ENCODE measurements around the gene SPSB3. TPM values are rescaled to one million over a fixed set of nuclear protein-coding genes. Genes with fewer than 3 reads are reported as not detected.

The SPSB3 gene
- total RNA-seq, 2 experiments from 2014 or later: 12.5 to 13.6 TPM

GRCh38 chr16:1822801-1823200, 40.4 kb upstream of the SPSB3 start:
- CTCF ChIA-PET: no interaction called here
- no peak overlapping the region for H3K4me3 Mint-ChIP-seq
- POLR2A ChIA-PET: no interaction called here
- no peaks in the 10 kb centered on the region for H3K27me3 Mint-ChIP-seq
- H3K4me1 Mint-ChIP-seq: peaks cover 12% of the 10 kb centered on the region
- ATAC-seq: no peak
- no peak overlapping the region for H3K27ac Mint-ChIP-seq
- H3K36me3 Mint-ChIP-seq (ENCODE audit: low read depth): peaks cover 2% of the 10 kb centered on the region
- no peaks in the 10 kb centered on the region for H3K9me3 Mint-ChIP-seq (ENCODE audit: low read depth)
- intact Hi-C loops (cut with DNase I, micrococcal nuclease): no loop called here
- no peak for DNase-seq

- peaks cover 8% of the 10 kb centered on the region for H3K4me1 Mint-ChIP-seq
- ChIA-PET POLR2A (interaction anchor here (0.5 kb wide), 1 partner anchor 363 kb away, joined by 4 read pairs; no protein-coding TSS in a partner anchor), CTCF (no interaction called here)
- intact Hi-C loops (cut with DNase I, micrococcal nuclease): no loop called here
- H3K4me3 Mint-ChIP-seq: no peak overlapping the region
- H3K9me3 Mint-ChIP-seq (ENCODE audit: low read depth): no peaks in the 10 kb centered on the region
- ATAC-seq: no peak
- H3K27me3 Mint-ChIP-seq: no peaks in the 10 kb centered on the region
- no peak for DNase-seq
- H3K27ac Mint-ChIP-seq: no peak overlapping the region
- H3K36me3 Mint-ChIP-seq (ENCODE audit: low read depth): no peaks in the 10 kb centered on the region
These were observed 39.7 kb upstream of the SPSB3 start for GRCh38 chr16:1821861-1822611.

DNA sequence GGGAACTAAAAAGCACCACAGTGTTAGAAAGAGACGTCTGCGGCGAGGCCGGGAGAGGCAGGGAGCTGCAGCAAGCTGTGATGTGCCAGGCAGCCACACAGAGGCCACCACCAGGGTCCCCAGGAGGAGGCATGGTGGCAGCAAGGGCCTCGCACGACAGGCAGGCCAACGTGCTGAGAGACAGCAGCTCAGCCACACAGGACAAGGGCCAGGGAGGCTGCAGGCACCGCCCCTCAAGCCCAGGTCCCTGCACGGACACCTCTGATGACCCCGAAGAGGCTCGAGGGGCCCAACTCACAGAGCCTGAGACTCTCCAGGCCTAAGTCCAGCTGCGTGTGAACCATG, 38.5 kb upstream of the SPSB3 start:
- H3K27me3 Mint-ChIP-seq: no peaks in the 10 kb centered on the region
- intact Hi-C loops (cut with DNase I, micrococcal nuclease): no loop called here
- peaks cover 8% of the 10 kb centered on the region for H3K4me1 Mint-ChIP-seq
- H3K36me3 Mint-ChIP-seq (ENCODE audit: low read depth): no peaks in the 10 kb centered on the region
- DNase-seq (no peak), ATAC-seq (no peak)
- H3K4me3 Mint-ChIP-seq: no peak overlapping the region
- no peaks in the 10 kb centered on the region for H3K9me3 Mint-ChIP-seq (ENCODE audit: low read depth)
- ChIA-PET CTCF (interaction anchor here (0.8 kb wide), 1 partner anchor 458 kb away, joined by 3 read pairs; no protein-coding TSS in a partner anchor), POLR2A (no interaction called here)
- H3K27ac Mint-ChIP-seq: no peak overlapping the region

DNA sequence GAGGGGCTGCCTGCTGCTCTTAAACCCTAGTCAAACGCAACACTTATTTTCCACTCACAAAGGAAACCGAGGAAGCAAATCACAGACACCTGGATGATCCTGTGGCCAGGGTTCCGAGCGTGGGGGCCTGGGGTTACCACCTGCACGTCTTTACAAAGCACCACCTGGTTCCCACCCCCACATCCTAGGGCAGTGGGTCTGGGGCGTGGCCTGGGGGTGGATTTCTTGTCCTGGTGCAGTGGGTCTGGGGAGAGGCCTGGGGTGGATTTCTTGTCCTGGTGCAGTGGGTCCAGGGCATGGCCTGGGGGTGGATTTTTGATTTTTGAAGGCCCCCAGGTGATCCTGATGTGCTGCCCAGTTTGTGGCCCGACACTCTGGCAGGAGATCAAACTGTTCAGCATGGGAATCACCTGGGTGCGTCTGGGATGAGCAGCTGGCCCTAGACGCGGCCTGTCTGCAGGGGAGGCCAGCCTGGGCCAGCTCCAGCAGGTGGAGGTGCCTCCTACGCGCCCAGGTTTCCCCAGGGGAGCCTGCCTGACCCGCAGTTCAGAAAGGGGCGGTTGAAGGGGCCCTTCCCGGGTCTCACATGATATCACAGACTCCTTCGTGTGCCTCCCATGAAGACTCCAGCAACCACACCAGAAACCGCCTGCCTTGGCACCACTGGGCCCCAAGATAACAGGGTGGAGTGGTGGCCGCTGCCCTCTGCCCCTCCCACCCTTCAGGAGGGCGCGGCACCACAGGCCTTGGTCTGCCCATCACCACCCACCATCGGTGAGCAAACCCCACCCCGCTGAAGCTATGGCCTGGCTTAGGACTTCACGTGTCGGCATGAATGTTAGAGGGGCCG, 38.0 kb upstream of the SPSB3 start:
- H3K27ac Mint-ChIP-seq: no peak overlapping the region
- no peak for DNase-seq
- peaks cover 5% of the 10 kb centered on the region for H3K4me1 Mint-ChIP-seq
- no peaks in the 10 kb centered on the region for H3K27me3 Mint-ChIP-seq
- ChIA-PET POLR2A (no interaction called here), CTCF (interaction anchor here (0.8 kb wide), 1 partner anchor 458 kb away, joined by 3 read pairs; no protein-coding TSS in a partner anchor)
- intact Hi-C loops (cut with DNase I, micrococcal nuclease): no loop called here
- no peak for ATAC-seq
- peaks cover 2% of the 10 kb centered on the region for H3K36me3 Mint-ChIP-seq (ENCODE audit: low read depth)
- H3K4me3 Mint-ChIP-seq: no peak overlapping the region
- H3K9me3 Mint-ChIP-seq (ENCODE audit: low read depth): no peaks in the 10 kb centered on the region

DNA sequence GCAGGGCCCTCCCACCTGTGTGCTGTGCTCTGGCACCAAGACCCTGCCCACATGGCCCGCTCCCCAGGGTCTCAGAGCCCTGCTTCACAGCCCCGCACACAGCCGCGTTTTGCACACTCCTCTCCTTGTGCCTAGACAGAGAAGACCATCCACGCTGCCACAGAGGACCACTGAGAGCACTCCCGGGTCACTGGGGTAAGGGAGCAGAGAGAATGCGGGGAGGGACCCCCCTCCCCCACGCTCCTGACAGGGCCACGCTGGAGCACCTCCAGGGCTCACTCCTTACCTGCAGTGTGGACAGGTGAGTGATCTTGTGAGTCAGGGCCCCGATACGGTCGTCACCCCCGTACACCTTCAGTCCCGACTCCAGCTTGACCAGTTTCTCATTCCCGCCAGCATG, 37.2 kb upstream of the SPSB3 start:
- no peaks in the 10 kb centered on the region for H3K9me3 Mint-ChIP-seq (ENCODE audit: low read depth)
- peaks cover 3% of the 10 kb centered on the region for H3K4me1 Mint-ChIP-seq
- ATAC-seq (no peak), DNase-seq (no peak)
- intact Hi-C loops (cut with DNase I, micrococcal nuclease): no loop called here
- peaks cover 7% of the 10 kb centered on the region for H3K36me3 Mint-ChIP-seq (ENCODE audit: low read depth)
- H3K4me3 Mint-ChIP-seq: no peak overlapping the region
- CTCF ChIA-PET: no interaction called here
- H3K27ac Mint-ChIP-seq: no peak overlapping the region
- POLR2A ChIA-PET: no interaction called here
- no peaks in the 10 kb centered on the region for H3K27me3 Mint-ChIP-seq

DNA sequence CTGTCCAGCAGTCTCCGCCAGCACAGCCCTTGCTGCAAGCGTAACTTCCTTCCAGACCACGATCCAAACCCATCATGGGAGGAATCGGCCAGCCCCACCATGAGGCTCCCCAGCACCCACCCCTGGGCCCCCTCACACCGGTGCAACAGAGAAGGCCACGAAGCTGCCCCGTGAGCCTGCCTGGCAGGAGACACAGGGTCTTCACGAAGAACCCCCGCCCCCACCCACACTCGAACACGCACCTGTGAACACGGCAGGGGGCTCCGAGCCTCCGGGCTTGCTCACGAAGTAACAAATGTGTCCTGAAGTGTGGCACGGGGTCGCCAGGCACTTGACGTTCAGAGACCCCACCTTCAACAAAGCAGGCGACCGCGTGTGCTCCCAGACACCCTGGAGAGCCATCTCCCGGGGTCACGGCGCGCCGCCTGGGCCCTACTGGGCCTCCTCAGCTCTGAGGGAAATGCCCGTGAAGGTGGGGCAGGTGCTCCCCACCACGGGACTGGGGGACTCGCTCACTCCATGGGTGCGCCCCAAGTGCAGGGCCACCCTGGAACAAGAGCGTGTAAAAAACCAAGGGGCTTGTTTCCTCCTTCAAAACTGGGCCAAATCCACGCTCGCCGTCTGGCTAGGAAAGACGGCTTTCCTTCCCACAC, 36.6 kb upstream of the SPSB3 start:
- no peaks in the 10 kb centered on the region for H3K27me3 Mint-ChIP-seq
- no peak overlapping the region for H3K27ac Mint-ChIP-seq
- no peak for DNase-seq
- no peaks in the 10 kb centered on the region for H3K9me3 Mint-ChIP-seq (ENCODE audit: low read depth)
- POLR2A ChIA-PET: no interaction called here
- no peaks in the 10 kb centered on the region for H3K4me1 Mint-ChIP-seq
- CTCF ChIA-PET: no interaction called here
- H3K36me3 Mint-ChIP-seq (ENCODE audit: low read depth): peaks cover 7% of the 10 kb centered on the region
- no peak overlapping the region for H3K4me3 Mint-ChIP-seq
- intact Hi-C loops (cut with DNase I, micrococcal nuclease): no loop called here
- ATAC-seq: no peak

DNA sequence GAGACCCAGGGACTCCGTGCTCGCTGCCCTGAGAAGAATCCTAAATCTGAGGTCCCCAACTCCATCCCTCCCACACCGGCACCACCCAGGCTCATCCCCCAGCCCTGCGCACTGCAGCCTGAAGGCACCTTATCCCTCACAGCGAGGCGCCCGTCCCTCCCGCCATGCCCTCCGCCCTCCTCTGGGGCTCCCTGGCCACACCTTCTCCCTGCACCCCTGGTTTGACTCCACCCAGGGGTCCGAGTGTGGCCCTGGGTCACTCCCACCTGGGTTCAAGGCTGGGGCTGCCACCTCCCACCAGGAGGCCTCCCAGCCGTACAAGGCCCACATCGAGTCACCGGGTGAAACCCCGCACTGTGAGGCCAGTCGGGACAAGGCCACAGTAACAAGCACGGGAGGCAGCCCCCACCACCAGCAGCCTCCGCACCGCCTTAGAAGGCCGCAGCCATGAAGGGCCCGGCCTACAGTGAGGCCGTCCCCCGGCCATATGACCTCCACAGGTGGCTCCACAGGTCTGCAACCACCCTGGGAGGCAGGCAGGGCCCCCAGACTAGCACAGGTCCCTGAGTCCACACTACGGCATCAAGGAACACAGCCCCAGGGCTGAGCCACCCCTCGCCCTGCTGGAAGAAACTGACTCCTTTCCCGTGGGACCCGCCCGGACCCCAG, 36.0 kb upstream of the SPSB3 start:
- ChIA-PET POLR2A (no interaction called here), CTCF (no interaction called here)
- Mint-ChIP-seq H3K36me3 (ENCODE audit: low read depth) (peaks cover 10% of the 10 kb centered on the region), H3K4me1 (no peaks in the 10 kb centered on the region), H3K27me3 (no peaks in the 10 kb centered on the region), H3K9me3 (ENCODE audit: low read depth) (no peaks in the 10 kb centered on the region), H3K27ac (no peak overlapping the region), H3K4me3 (no peak overlapping the region)
- ATAC-seq (no peak), DNase-seq (no peak)
- intact Hi-C loops (cut with DNase I, micrococcal nuclease): no loop called here

DNA sequence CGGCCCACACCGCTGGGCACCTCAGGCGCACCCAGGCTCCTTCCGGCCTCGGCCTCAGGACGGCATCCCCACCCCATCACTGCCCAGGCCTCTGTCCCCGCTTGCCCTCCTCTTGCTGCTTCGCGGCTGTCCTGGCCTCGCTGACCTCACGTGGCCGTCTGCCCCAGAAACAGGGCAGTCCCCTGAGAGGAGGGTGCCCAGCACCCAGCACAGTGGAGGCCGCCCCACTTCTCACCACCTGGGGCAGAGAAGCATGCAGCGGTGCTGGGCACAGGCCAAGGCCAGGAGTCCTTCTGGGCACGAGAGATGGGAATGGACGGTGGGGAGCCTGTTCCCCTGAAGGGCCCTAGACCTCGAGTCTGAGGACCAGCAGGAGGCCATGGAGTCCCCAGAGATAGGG, 35.3 kb upstream of the SPSB3 start:
- Mint-ChIP-seq H3K9me3 (ENCODE audit: low read depth) (no peaks in the 10 kb centered on the region), H3K4me1 (peaks cover 6% of the 10 kb centered on the region), H3K4me3 (no peak overlapping the region), H3K27ac (no peak overlapping the region), H3K27me3 (no peaks in the 10 kb centered on the region), H3K36me3 (ENCODE audit: low read depth) (peaks cover 10% of the 10 kb centered on the region)
- CTCF ChIA-PET: no interaction called here
- POLR2A ChIA-PET: no interaction called here
- ATAC-seq: no peak
- no peak for DNase-seq
- intact Hi-C loops (cut with DNase I, micrococcal nuclease): no loop called here

DNA sequence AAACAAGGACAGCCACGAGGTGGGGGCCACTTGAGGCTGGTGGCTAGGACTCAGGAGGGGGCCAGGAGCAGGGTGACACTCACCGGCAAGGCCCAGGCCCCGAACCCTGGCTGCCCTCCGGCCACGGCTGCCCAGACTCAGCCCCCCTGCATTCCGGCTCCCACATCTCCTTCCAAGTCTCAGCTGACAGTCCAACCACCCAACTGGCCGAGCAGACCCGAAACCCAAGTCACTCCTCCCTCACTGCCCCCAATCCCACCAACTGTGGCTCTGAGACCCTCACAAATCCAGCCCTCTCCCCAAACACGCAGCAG, 34.9 kb upstream of the SPSB3 start:
- intact Hi-C loops (cut with DNase I, micrococcal nuclease): no loop called here
- CTCF ChIA-PET: no interaction called here
- POLR2A ChIA-PET: no interaction called here

DNA sequence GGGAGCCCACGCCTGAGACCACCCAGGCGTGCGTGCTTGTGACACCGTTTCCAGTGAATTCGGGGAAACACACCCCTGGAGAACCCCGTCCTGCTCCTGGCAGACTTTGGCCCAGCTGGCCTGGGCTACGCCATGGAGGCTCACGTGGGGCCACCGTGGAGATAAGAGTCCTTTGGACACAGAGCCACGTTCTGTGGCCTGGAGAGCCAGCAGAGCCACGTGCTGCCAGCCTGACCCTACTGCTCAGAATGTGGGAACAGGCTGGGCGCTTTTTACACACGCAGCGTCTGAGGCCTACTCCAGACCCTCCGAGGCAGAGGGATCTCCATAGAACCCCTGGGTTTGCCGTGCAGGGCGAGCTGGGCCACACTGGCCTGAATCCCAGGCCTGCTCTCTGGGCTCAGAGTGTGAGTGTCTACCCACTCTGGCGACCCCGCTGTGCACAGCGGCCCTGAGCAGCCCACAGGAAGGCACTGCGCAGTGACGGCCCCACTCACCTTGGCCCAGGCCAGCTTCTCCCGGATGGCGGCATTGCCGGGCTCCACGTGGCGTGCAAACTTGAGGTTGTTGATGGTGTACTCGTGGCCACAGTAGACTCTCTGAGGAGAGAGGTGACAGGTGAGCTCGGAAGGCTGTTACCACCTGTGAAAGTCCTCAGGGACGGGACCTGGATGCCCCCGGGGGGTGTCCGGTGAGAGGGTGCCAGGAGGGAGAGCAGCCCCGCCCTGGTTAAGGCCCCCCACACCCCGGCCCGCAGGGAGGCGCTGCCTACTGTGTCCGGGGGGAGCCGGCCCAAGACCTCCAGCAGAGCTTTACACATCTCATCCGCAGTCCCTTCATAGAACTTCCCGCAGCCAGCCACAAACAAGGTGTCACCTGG, 34.3 kb upstream of the SPSB3 start:
- H3K4me3 Mint-ChIP-seq: no peak overlapping the region
- H3K36me3 Mint-ChIP-seq (ENCODE audit: low read depth): peaks cover 10% of the 10 kb centered on the region
- ATAC-seq (no peak), DNase-seq (no peak)
- ChIA-PET POLR2A (no interaction called here), CTCF (no interaction called here)
- no peaks in the 10 kb centered on the region for H3K9me3 Mint-ChIP-seq (ENCODE audit: low read depth)
- intact Hi-C loops (cut with DNase I, micrococcal nuclease): no loop called here
- no peak overlapping the region for H3K27ac Mint-ChIP-seq
- peaks cover 10% of the 10 kb centered on the region for H3K4me1 Mint-ChIP-seq
- no peaks in the 10 kb centered on the region for H3K27me3 Mint-ChIP-seq

More for the DNA sequence above, 34.9 kb upstream of the SPSB3 start:
- Mint-ChIP-seq H3K9me3 (ENCODE audit: low read depth) (no peaks in the 10 kb centered on the region), H3K4me3 (no peak overlapping the region), H3K36me3 (ENCODE audit: low read depth) (peaks cover 10% of the 10 kb centered on the region), H3K4me1 (peaks cover 10% of the 10 kb centered on the region), H3K27ac (no peak overlapping the region), H3K27me3 (no peaks in the 10 kb centered on the region)
- DNase-seq (no peak), ATAC-seq (no peak)

DNA sequence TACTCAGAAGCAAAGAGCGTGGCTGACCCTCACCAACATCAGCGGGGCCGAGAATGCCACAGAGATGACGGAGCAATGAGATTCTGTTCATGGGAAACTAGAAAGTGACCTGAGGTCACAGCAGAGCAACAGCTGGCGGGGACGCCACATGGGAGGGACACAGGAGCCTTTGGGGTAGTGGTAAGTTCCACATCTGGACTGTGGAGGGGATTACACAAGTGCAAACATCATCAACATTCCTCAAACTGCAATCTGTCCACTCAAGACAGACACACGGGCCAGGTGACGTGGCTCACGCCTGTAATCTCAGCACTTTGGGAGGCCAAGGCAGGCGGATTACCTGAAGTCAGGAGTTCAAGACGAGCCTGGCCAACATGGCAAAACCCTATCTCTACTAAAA, 33.1 kb upstream of the SPSB3 start:
- Mint-ChIP-seq H3K36me3 (ENCODE audit: low read depth) (peaks cover 10% of the 10 kb centered on the region), H3K27ac (peak overlapping the region; percentile 31), H3K4me1 (peaks cover 10% of the 10 kb centered on the region), H3K9me3 (ENCODE audit: low read depth) (no peaks in the 10 kb centered on the region), H3K27me3 (no peaks in the 10 kb centered on the region), H3K4me3 (no peak overlapping the region)
- ChIA-PET POLR2A (no interaction called here), CTCF (interaction anchor here (0.7 to 0.8 kb wide), 2 partner anchors 14 to 46 kb away, joined by 3 read pairs; no protein-coding TSS in a partner anchor)
- intact Hi-C loops (cut with DNase I, micrococcal nuclease): no loop called here
- ATAC-seq (no peak), DNase-seq (no peak)

Measured in activated CD4-positive, alpha-beta T cell treated with anti-CD3 and anti-CD28 coated beads for 36 hours (primary cell).